B cell (primary cell): ENCODE results near the gene TFF2. TPM values are rescaled to one million over a fixed set of nuclear protein-coding genes. Genes with fewer than 3 reads are reported as not detected.

Source experiments
- ATAC-seq: fragments of 200-7000 bp; cut with Tn5 transposase; one replicate; pipeline ENCODE4 v1.10.0; 2021; ENCODE audit warnings: low read depth, mild to moderate bottlenecking, moderate number of reproducible peaks, moderate library complexity
- CTCF ChIA-PET: fragments of 350-600 bp; sonication (Branson Sonifier 250); formaldehyde crosslinking; loops from one replicate; lab custom pipeline; 2021; ENCODE audit warnings: antibody characterized with exemption, inconsistent platforms; lab: Charles Lee
- POLR2A ChIA-PET: fragments of 350-600 bp; sonication (Branson Sonifier 250); formaldehyde crosslinking; loops from one replicate; lab custom pipeline; 2021; ENCODE audit warnings: antibody characterized with exemption; lab: Charles Lee
- DNase-seq: peaks from one replicate; pipeline ENCODE4 v3.0.0; 2013
- H2AFZ ChIP-seq: 2 replicates; pipeline ENCODE4 v1.6.1; 2012; ENCODE audit warnings: mild to moderate bottlenecking, low read depth, low read length; ENCODE audit not compliant: insufficient read depth, poor library complexity, severe bottlenecking
- H3K27ac ChIP-seq, 2 donors: 1 replicate in 1 of 2; 2 replicates in 1 of 2; pipeline ENCODE4 v1.5.1; 2012 to 2013; ENCODE audit warnings: low read length in 2 of 2, mild to moderate bottlenecking in 2 of 2, moderate library complexity in 1 of 2
- H3K27me3 ChIP-seq, 4 experiments: fragments of 200-600 bp in 1 of 4; sonication (generic) in 1 of 4; replicated peaks in 1 of 4; 1 replicate in 2 of 4; 2 replicates in 2 of 4; pipeline versions ENCODE4 v1.6.1 to v1.7.0; 2013 to 2016; ENCODE audit warnings: low read length in 3 of 4, mild to moderate bottlenecking in 2 of 4, mixed read lengths in 1 of 4, moderate library complexity in 1 of 4; ENCODE audit not compliant: insufficient read depth in 4 of 4, control insufficient read depth in 3 of 4; ENCODE audit errors: control extremely low read depth in 1 of 4
- H3K36me3 ChIP-seq, 2 experiments: replicated peaks in 1 of 2; 1 replicate in 1 of 2; 2 replicates in 1 of 2; pipeline versions ENCODE4 v1.6.1 to v1.7.1; 2013; ENCODE audit warnings: low read length in 1 of 2; ENCODE audit not compliant: insufficient read depth in 2 of 2, control insufficient read depth in 1 of 2; ENCODE audit errors: control extremely low read depth in 1 of 2, extremely low read depth in 1 of 2
- H3K4me1 ChIP-seq, 2 donors: fragments of 200-600 bp in 1 of 2; sonication (generic) in 1 of 2; 1 replicate in 1 of 2; 2 replicates in 1 of 2; pipeline versions ENCODE4 v1.5.1 to v1.6.1; 2013 to 2017; ENCODE audit warnings: low read length in 2 of 2; ENCODE audit not compliant: control insufficient read depth in 2 of 2, insufficient read depth in 2 of 2
- H3K4me2 ChIP-seq: replicated peaks from 2 replicates; pipeline ENCODE3; 2012; ENCODE audit warnings: mild to moderate bottlenecking, low read depth, low read length; ENCODE audit not compliant: poor library complexity, severe bottlenecking
- H3K4me3 ChIP-seq, 5 experiments: fragments of 200-600 bp in 1 of 5; sonication (generic) in 1 of 5; 1 replicate in 3 of 5; 2 replicates in 2 of 5; pipeline versions ENCODE4 v1.5.1 to v1.7.0; 2011 to 2016; ENCODE audit warnings: low read length in 4 of 5, mild to moderate bottlenecking in 4 of 5, low read depth in 2 of 5, control low read depth in 1 of 5, moderate library complexity in 1 of 5; ENCODE audit not compliant: insufficient read depth in 1 of 5; ENCODE audit errors: control extremely low read depth in 1 of 5, extremely low read depth in 1 of 5
- H3K79me2 ChIP-seq: fragments of 200-600 bp; sonication (generic); one replicate; pipeline ENCODE4 v1.6.0; 2016; ENCODE audit warnings: low read length; ENCODE audit not compliant: control insufficient read depth, insufficient read depth
- H3K9ac ChIP-seq: fragments of 200-600 bp; sonication (generic); 2 replicates; pipeline ENCODE4 v1.6.1; 2017; ENCODE audit warnings: mild to moderate bottlenecking, low read length, moderate library complexity
- H3K9me3 ChIP-seq, 3 donors: one replicate each; pipeline versions ENCODE4 v1.6.1 to v1.7.1; 2013; ENCODE audit warnings: low read length in 2 of 3; ENCODE audit not compliant: control insufficient read depth in 2 of 3, insufficient read depth in 1 of 3; ENCODE audit errors: control extremely low read depth in 1 of 3
- H4K20me1 ChIP-seq: 2 replicates; pipeline ENCODE4 v1.6.0; 2012; ENCODE audit warnings: mild to moderate bottlenecking, low read length; ENCODE audit not compliant: insufficient read depth, control insufficient read depth, poor library complexity, severe bottlenecking
- H3K27ac Mint-ChIP-seq: one replicate; pipeline ENCODE4 v1.8.0; 2021; ENCODE audit warnings: mixed read lengths
- H3K27me3 Mint-ChIP-seq: one replicate; pipeline ENCODE4 v1.8.0; 2021; ENCODE audit warnings: mixed read lengths
- H3K4me1 Mint-ChIP-seq: one replicate; pipeline ENCODE4 v1.8.0; 2021; ENCODE audit warnings: mixed read lengths
- H3K4me3 Mint-ChIP-seq: one replicate; pipeline ENCODE4 v1.8.0; 2021; ENCODE audit warnings: mixed read lengths
- H3K9me3 Mint-ChIP-seq: one replicate; pipeline ENCODE4 v1.8.0; 2022; ENCODE audit warnings: mixed read lengths; ENCODE audit not compliant: insufficient read depth
- CTCF ChIP-seq: fragments of 200-600 bp; IDR thresholded peaks from one replicate; pipeline ENCODE4 v1.8.0; 2022; ENCODE audit warnings: antibody characterized with exemption, mild to moderate bottlenecking
- EZH2 ChIP-seq: IDR thresholded peaks from 2 replicates; pipeline ENCODE4 v1.6.1; 2012; ENCODE audit warnings: borderline replicate concordance, low read depth, mild to moderate bottlenecking, moderate library complexity, low read length; ENCODE audit not compliant: insufficient read depth, poor library complexity, severe bottlenecking
- WGBS: methylation state at CpG from one replicate; pipeline ENCODE4 v1.1.5; 2013; ENCODE audit warnings: missing lambda C conversion rate; ENCODE audit not compliant: insufficient coverage; 5-methylcytosine and 5-hydroxymethylcytosine counted together
- intact Hi-C: fragments of 100-400 bp; cut with micrococcal nuclease; formaldehyde crosslinking; loops from one replicate; pipeline ENCODE4 v1.10.0; 2022
- polyA plus RNA-seq: library from polyadenylated mRNA; depleted of rRNA; stranded (reverse); fragments of >200 nt; gene quantifications from 2 replicates; pipeline ENCODE4 v1.2.3, GENCODE V29; 2012
- total RNA-seq, 2 donors: library from RNA; stranded (reverse); fragments of 120-200 nt in 1 of 2; gene quantifications; 1 replicate in 1 of 2; 2 replicates in 1 of 2; pipeline versions ENCODE4 v1.2.3 to v1.2.4, GENCODE V29; 2013 to 2022

TFF2 gene
- total and polyA plus RNA-seq, 2 donors (not counting 1 experiment from before 2014, with no cell fraction given): not detected

DNA sequence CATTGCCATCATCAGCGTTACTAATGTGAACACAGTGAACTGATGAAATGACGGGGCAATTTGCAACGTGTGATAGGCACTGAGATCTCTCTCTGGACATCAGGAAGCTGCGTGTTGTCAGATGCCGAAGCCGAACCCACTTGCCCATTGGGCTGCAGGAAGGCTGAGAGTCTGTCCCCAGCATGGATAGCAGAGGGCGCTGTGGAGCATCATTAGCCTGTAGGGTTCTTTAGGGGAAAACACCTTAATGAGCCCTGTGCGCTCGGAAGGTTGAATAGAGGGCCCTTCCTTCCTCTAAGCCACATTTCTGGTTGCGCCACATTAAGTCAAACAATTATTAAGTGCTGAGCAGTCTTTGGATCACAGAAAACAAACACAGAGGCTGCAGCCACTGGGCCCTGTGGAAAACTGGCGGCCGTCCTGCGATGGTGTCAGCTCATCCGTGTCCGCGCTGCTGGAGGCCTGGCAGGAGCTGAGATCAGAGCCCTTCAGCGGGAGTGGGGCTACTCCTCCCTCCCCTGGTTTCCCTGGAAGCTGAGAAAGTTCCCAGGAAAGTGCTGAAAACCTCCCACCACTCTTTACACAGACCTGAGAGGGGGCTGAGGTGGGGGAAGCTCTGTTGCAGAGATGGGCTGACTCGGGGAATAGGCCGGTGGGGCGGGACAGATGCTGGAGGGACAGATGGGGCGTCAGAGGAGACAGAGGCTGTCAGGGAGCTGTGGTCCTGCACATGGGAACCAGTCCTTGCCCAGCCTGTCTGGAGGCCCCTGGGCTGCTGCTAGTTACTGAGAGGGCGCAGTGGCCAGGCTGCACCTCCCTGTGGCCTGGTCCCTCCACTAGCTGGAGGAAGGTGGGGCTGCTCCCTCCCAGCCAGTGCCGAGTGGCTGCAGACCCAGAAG lies 12.7 kb downstream of the TFF2 start:
- H3K27me3 ChIP-seq: peaks cover 0 to 10% (median 6%) of the 10 kb centered on the region in 4 experiments
- H3K27me3 Mint-ChIP-seq: peaks cover 17% of the 10 kb centered on the region
- no peaks in the 10 kb centered on the region for H4K20me1 ChIP-seq
- no peaks in the 10 kb centered on the region for H3K9me3 Mint-ChIP-seq
- ATAC-seq (peak; percentile 98), DNase-seq (peak; percentile 84)
- intact Hi-C loops: loop anchor here (1.0 to 10.0 kb wide), 2 partner anchors 112 to 173 kb away; no protein-coding TSS in a partner anchor
- peak overlapping the region; percentile 11 for H3K27ac Mint-ChIP-seq
- H3K4me2 ChIP-seq: peak overlapping the region; percentile 23
- ChIA-PET POLR2A (interaction anchor here (1.1 kb wide), 1 partner anchor 176 kb away, joined by 3 read pairs; the partner anchor contains the start of gene SLC37A1), CTCF (interaction anchor here (0.7 to 4.1 kb wide), 16 partner anchors 11 to 199 kb away, joined by 3 to 59 read pairs (median 4); no protein-coding TSS in a partner anchor)
- no peaks in the 10 kb centered on the region for H3K36me3 ChIP-seq
- H3K9ac ChIP-seq: no peak overlapping the region
- H3K27ac ChIP-seq: no peak overlapping the region
- TF ChIP-seq EZH2 (no peak), CTCF (peak; percentile 79)
- H3K79me2 ChIP-seq: no peaks in the 10 kb centered on the region
- H2AFZ ChIP-seq: peak overlapping the region; percentile 1
- H3K4me1 Mint-ChIP-seq: peaks cover 8% of the 10 kb centered on the region
- no peaks in the 10 kb centered on the region for H3K9me3 ChIP-seq
- H3K4me3 Mint-ChIP-seq: no peak overlapping the region
- 61% methylated on average over 16 of the region's 23 CpGs for WGBS
- H3K4me3 ChIP-seq: no peak overlapping the region
- peaks cover 7 to 8% of the 10 kb centered on the region in 2 donors for H3K4me1 ChIP-seq
